B cell (primary cell): ENCODE measurements around the gene EDDM3A.

Experiments used
- CTCF ChIP-seq: fragments of 200-600 bp; IDR thresholded peaks from one replicate; pipeline ENCODE4 v1.8.0; 2022; ENCODE audit warnings: antibody characterized with exemption, mild to moderate bottlenecking
- EZH2 ChIP-seq: IDR thresholded peaks from 2 replicates; pipeline ENCODE4 v1.6.1; 2012; ENCODE audit warnings: borderline replicate concordance, low read depth, mild to moderate bottlenecking, moderate library complexity, low read length; ENCODE audit not compliant: insufficient read depth, poor library complexity, severe bottlenecking

- TF ChIP-seq CTCF (no peak), EZH2 (no peak)
These were observed 41.3 kb downstream of the EDDM3A start for GRCh38 chr14:20787025-20787424.
